Activated gamma-delta T cell treated with anti-CD3 and anti-CD28 coated beads, Interleukin-2, amount 50 U/mL, for 16 hours (primary cell): ENCODE results near the gene STMN1.
A peak's percentile ranks its signal among the peaks of the same experiment; 100 is the strongest.

Experiments used
- DNase-seq: peaks from one replicate; pipeline ENCODE4 v3.0.0-alpha.2; 2020; ENCODE audit warnings: low read depth

Gene STMN1

DNA sequence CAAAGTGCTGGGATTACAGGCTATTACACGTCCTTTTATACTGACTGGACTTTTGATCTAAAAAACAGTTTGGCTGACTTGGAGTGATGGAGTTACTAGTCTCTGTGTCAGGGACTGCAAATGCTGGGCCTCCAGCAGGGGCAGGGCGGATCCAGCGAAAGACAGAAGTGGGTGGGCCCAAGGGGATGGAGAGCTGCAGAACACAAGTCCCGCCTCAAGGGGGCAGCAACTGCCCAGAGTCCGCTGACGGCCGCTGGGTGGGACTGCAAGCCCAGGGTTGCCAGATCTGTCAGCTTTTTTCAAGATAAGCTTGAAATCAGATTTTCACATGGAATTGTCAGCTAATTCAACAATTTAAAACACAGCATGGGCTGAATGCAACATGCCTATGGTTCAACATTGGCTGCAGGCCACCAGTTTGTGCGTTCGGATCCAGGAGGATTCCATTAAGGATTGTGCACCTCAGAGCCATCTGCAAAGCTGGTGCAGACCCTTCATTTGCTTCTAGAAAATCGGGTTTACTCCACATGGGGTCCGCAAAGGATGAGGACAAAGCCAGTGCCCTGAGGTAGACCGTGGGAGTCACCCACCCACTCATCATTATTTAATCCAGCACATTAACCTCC is 10.7 kb downstream of the STMN1 start:
- peak; percentile 84 for DNase-seq

DNA sequence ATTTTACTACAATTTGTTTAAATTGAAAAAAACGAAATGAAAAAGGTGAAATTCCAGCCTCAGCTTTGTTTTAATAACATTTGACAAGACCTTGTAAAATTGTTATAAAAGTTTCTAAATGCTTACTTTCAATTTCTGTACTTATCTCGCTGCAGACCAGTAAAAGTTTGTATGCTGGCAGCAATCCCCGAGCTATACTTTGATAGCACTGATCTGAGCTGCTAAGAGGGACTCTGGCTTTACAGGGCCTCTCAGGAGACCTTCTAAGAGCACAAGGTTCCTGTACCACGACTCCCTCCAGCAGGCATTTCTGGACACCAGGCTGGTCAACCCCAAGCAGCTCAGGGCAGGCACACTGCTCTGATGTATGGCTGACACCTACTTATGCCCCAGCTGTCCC is 13.1 kb downstream of the STMN1 start:
- DNase-seq, result no peak

DNA sequence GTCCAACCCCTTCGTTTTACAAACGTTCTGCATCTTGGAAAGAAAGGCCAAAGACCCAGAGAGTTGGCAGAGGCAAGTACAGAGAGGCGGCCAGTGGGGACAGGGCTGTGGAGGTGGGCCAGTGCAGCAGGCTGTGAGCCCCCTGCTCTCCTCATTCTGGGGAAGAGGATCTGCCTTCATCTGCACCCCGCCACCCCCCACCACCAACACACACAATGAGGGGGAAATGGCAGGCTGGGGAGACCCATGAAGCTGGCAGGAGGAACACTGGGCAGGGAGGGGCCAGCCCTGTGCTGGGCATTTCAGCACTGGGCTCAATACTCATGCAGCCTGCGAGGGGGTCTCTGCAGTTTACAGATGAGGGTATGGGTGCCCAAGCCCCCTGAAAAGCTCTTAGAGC is 14.6 kb downstream of the STMN1 start:
- DNase-seq, result no peak

DNA sequence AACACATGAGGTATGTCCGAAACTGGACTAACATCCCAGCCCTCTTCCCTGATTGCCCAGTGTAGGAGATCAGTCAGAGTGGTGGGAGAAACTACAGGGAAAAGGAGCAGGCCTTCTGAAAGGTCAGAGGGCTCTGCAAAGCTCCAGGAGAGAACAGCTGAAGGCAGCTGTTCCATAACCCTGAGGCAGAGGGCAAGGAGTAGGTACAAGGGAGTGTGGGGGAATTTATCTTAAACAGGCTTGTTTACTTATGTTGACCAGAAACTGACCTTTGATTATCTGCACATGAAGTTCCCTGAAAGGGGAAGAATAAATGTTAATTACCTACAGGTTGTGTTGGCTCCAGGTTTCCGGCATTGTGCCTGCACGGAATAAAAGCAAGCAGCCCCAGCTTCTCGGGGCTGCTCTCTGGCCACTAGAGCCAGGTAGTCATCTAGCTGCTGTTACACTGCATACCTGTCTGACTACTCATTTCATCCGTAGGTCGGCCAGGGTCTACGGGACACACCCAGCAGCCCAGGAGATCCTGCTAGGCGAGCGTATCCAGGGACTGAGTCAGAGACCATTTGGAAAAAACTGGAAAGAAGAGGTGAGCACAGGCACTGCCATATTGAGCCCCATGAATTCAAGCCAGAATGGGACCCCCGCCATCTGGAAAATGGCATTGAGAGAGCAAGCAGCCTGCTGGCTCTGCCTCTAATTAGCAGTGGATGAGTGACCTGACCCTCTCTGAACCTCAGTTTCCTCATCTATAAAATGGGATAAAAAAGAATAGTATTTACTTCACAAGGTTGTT is 15.8 kb downstream of the STMN1 start:
- no peak for DNase-seq

DNA sequence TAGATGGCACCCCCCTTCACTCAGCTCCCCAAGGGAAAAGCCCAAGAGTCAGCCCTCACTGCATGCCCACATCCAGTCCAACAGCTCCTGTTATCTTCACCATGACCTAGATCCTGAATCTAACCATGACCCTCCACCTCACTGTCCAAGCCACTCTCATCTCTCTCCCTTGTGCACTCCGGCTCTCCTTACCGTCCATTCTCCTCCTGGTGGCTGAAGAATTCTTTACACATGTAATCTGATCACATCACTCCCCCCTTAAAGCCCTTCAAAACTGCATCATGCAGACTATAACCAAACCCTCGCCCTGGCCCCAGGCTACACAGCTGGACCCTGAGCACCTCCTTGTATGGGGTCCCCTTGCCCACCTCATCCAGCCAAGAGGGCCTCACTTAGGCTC is 16.7 kb downstream of the STMN1 start:
- no peak for DNase-seq

DNA sequence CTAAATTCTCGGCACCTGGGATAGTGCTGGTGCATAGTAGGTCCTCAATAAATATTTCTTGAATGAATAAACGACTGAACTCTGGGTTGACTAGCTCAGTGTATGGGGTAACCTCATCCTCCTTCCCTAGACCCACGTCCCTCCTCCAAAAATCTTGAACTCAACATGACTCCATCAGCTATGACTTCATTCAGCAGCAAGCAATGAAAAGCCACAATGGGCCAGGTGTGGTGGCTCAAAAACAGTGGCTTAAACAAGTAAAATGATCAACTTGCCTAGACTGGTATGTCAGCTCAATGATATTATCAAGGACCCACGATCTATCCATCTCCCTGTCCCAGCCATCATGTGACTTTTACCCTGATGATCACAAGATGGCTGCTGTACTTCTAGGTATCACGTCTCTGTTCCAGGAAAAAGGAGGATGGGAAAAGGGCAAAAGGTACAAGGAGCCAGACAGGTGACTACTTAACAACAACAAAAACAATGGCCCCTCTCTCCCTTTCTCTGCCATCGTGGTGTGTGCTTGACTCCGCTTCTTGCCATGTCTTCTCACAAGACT is 17.7 kb downstream of the STMN1 start:
- no peak for DNase-seq

DNA sequence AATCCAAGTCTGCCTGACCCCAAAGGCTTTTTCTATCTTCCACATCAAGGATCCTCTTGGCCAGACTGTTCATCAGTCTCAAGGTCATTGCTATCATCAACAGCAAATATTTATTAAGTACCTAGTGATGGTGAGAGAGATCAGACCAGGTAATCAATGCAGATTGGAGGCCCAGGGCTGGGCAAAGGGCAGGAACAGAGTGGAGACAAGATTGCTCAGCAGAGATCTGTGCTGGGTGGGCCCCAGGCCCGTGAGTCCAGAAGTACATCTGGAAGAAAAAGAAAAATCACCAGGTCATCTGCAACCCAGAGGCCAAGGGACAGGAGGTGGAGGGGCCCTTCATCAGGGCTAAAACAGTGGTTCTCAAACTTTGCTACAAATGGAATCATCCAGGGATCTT is 20.6 kb downstream of the STMN1 start:
- DNase-seq, result no peak

DNA sequence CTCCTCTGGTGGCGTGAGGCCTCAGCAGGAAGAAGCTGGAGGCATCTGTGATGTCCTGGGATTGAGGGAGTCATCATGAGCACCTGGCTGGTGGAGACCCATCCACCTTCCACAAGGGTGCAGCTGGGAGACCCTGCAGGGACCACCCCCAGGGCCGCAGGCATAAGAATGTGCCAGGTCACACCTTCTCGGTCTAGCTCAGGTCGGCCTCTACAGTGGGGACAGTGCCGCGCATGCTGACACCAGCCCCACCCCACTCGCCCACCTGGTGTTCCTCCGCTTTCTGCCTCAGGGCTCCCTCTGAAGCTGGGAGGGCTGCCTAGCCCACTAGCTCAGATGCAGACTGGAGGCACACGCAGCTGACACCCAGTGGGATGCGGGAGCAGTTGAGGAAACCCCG is 25.0 kb downstream of the STMN1 start:
- no peak for DNase-seq

DNA sequence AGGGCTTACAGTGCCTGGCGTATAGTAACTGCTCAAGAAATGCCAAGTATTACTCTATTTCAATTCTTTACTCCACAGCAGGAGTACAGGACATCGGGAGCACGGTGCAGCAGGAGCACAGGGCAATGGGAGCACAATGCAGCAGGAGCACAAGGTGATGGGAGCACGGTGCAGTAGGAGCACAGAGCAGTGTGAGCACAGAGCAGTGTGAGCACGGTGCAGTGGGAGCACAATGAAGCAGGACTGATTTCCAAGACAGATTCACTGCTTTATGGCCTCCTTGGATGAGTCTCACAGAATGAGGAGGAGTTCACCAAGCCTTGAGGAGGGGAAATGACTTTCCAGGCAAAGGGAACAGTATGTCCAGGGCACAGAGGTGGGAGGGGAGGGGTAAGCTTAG is 25.7 kb downstream of the STMN1 start:
- no peak for DNase-seq

DNA sequence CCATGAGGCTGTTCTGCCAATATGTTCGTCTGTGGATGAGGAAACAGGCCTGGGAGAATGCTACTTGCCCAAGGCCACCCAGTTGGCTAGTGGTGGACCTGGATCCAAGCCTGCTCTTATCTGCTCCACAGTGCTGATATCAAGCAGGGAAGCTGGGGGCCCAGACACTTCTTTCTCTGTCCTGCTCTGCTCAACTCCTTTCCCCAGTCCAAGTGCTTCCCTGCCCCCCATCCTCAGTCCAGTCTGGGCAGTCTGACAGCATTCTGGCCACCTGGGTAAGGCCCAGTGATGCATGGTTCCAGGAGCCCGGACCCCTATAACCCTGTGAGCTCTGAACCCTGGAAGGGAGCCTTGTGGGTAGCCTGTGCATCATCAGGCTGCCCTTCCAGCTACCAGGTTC is 26.5 kb downstream of the STMN1 start:
- no peak for DNase-seq

DNA sequence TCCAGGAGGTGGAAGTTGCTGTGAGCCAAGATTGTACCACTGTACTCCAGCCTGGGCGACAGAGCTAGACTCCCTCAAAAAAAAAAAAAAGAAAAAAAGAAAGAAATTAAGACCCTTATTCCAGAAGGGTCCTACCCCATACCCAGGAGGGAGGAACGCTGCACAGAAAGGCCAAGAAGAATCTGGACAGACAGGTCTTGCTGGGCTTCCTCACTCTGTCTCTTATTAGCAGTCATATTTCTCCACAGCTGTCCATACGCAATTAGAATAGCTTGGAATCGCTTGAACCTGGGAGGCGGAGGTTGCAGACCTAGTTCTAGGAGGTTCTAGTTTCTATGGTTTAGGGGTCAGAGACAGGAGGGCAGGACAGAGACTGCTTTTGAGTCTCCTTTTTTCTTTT is 27.5 kb downstream of the STMN1 start:
- no peak for DNase-seq

DNA sequence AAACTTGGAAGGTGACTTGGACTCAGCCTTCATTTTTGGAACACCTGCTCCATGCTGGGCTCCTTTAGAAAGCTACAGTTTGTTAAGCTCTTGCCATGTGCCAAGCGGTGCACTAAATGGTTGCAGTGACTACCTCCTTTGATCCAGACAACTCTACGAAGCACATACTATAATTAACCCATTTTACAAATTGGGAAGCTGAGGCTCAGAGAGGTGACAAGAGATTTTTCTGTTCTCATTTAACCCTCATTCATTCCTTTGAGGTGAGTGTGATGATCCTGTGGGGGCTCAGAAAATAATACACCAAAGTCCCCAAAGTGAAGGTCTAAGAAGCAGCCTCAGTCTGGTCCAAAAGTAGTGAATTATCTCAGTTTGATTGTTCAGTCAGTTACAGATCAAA is 29.1 kb downstream of the STMN1 start:
- no peak for DNase-seq

DNA sequence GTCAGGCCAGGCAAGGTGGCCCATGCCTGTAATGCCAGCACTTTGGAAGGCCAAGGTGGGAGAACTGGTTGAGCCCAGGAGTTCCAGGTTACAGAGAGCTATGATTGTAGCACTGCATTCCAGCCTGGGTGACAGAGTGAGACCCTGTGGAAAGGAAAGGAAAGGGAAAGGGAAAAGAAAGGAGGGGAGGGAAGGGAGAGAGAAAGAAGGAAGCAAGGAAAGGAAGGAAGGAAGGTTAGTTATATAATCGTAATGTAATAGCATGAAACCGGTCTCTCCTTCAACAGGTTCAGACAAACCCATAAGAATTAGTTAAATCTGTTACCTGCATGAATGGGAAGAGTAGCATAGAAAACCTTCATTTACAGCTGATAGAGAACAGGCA is 29.5 kb downstream of the STMN1 start:
- no peak for DNase-seq

DNA sequence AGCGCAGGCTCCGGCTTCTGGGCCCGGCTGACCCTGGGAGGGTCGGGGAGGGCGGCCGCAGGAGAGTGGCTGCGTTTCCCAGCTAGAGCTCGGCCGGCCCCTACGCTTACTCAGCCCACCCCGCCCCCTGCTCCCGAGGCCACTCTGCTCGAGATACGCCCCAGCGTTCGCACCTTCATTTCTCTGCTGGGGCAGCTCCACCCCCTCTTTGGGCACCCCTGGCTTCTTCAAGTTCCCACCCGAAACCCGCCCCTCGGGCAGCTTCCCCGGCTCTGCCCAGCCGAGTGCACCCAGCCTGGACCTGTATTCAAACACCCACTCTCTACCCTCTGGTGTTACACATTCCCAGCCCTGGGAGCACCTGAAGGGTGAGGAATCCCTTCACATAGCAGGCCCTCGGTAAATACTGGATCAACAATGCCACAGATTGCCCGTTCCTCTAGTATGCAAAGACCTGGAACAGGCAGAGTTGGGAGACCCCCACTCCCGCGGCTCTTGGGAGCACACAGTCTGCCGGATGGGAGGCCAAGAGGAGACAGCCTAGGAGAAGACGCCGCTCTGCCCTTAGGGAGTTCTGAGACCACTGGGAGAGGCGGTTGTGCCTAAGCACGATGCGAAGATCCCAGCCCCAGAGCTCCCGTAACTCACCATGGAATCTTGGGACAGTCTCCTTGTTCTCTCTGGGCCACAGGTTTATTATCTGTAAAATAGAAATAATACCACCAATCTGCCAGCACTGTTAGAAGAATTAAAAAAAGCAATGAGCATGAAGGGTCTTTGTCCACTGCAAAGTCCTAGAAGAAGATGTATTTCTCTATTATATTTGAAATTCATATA is 30.1 kb downstream of the STMN1 start:
- DNase-seq, result peak; percentile 9

DNA sequence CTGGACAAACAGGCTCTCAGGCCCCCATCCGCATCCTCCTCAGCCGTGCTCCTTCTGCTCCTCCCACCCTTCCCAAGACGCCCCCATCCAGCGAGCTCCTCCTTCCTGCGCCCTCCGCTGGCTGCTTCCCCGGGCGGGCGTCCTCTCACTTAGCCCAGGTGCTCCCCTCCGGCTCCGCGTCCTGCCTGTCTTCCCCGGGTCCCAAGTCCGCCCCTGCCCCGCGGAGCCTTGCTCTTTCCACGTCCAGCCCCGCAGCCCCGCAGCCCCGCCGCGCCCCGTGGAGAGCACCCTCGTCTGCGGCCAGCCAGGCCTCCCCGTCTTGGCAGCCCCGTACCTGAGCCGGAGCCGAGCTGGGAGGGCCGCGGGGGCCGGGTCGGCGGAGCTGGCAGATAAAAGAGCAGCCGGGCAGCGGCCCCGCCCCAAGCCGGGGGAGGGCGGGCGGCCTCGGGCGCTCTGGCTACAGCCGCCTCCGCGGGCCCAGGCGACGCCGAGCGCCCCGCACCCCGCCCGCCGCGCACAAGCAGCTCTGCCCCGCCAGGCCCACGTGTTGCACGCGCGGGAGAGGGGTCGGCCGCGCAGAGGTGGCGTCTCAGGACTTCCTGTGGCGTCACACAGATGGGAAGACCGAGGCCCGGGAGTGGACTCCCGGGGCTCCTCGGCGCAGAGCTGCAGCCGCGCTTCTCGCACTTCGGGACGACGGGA is 30.9 kb downstream of the STMN1 start, which contains the start of gene PAQR7:
Gene PAQR7 (minus strand): TSS at position 555 of the 702 bp plus-strand sequence. CDS start 11,869 bp downstream, outside the sequence.
- DNase-seq, result peak; percentile 25

DNA sequence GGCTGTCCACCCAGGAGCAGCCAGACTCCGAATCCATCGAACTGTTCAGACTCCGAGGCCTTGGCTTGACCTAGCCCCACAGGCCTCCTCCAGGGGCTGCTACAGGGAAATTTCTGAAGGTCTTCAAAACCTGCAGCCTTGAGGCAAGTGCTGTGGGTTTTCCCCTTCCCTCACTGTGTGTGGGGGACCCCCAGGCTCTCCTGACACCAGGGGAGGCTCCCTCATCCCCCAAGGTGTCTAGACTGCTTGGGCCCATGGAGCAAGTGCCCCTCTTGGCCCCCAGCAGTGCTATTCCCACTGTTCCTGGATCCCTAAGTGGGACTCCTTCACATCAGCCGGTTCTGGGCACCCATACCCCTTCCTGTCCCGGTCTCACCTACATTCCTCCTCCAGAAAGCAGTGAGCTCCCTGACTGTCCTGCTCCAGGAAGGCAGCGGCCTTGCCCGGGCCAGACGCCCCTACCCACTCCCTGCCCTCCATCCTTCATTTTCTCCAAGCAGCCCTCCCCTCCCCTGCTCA is 31.5 kb downstream of the STMN1 start:
- DNase-seq, result no peak

DNA sequence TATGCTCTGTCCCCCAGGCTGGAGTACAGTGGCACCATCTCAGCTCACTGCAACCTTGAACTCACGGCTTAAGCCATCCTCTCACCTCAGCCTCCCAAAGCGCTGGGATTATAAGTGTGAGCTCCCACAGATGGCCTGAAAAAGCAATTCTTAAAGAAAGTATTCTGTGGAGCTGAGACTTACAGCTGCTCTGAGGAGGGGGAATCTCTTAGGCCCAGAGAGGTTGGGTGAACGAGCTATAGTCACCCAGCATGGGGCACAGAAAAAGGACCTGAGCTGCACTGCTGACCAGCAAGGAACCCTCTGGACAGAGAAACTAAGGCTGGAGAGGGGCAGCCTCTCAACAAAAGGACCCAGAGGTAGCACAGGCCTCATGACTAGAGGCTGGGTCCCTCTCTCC is 32.0 kb downstream of the STMN1 start:
- no peak for DNase-seq

DNA sequence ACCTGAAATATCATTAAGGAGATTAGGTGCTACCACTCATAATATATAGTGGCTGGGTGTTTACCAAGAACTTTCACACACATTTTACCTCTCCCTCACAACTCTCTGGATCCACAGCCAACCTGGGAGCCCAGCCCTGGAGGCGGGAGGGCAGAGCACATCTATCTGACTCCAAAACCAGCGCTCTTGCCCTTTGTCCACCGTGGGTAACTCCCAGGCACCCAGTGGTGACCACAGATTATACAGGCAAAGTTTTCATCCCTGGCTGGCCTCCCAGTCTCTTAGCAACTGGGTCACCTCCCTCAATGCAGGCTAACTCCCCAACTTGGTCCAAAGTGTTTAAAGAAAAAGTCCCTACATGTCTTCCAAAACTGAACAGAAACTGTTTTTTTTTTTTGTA is 33.1 kb downstream of the STMN1 start:
- no peak for DNase-seq

DNA sequence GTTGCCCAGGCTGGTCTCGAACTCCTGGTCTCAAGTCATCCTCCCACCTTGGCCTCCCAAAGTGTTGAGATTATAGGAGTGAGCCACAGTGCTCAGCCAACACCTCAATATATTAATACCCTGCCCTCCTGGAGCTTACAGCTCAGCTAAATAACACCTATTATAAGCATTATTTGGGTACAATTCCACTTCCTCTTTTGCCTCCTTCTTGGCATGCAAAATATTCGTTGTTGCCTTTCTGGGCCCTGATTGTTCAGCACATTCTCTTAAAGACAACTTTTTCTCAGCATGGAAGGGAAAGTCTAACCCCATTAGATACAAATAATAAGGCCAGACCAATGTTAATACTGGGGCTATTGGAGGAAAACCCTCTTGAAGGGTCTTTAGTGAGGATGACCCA is 33.5 kb downstream of the STMN1 start:
- no peak for DNase-seq

DNA sequence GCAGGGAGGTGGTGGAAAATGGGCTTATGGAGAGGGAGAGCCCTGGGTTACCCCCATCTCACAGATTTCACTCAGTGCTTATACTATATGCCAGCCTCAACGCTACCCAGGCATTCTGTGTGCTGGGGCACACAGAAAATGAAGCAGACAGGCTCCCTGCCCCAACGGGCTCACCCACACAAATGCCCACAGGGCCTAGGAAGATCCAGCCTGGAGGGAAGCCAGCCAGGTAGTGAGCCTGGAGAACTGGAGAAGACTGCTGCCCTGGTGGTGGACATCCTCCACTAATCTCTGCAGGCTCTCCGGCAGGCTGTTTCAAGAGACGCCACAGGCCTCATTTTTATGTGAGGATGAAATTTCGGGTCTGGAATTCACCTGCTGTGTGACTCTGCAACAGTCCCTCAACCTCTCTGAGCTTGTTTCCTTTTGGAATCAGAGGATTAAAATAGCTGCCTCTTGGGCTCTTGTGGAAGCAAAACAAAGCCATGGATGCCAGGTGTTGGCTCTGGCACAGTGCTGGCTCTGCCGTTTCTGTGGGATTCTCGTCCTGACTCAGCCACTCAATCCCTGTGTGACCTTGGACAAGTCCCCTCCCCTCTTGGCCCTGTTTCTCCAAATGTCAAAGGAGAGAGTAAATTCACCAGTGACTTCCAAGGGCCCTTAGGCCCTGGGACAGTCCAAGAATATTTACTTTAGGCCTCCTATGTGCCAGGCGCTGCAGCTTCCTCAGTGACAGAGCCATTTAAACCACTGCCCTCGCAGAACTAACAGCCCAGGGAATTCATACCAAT is 34.3 kb downstream of the STMN1 start:
- DNase-seq, result no peak
